RWPE2 (cell line): ENCODE results near the gene TGFB1.

Experiments
- ATAC-seq: fragments of 200-7000 bp; cut with Tn5 transposase; 3 replicates; pipeline ENCODE4 v1.9.1; 2021; ENCODE audit warnings: low read depth
- DNase-seq: peaks from one replicate; pipeline ENCODE4 v3.0.0-alpha.2; 2020; ENCODE audit warnings: low spot score
- H3K27ac ChIP-seq: fragments of 450-650 bp; 2 replicates; pipeline ENCODE4 v1.5.1; 2017; ENCODE audit warnings: mild to moderate bottlenecking; ENCODE audit not compliant: poor library complexity, severe bottlenecking
- H3K27me3 ChIP-seq: fragments of 250-450 bp; sonication (Bioruptor Pico); 2 replicates; pipeline ENCODE4 v1.5.1; 2021; ENCODE audit warnings: mild to moderate bottlenecking, moderate library complexity; ENCODE audit not compliant: insufficient read depth, poor library complexity, severe bottlenecking
- H3K36me3 ChIP-seq: fragments of 250-450 bp; sonication (Bioruptor Pico); 2 replicates; pipeline ENCODE4 v1.5.1; 2020; ENCODE audit warnings: low read depth, mild to moderate bottlenecking, moderate library complexity
- H3K4me1 ChIP-seq: fragments of 250-450 bp; sonication (Bioruptor Pico); 2 replicates; pipeline ENCODE4 v1.5.1; 2021; ENCODE audit warnings: mild to moderate bottlenecking, moderate library complexity; ENCODE audit not compliant: insufficient read depth, poor library complexity, severe bottlenecking
- H3K4me3 ChIP-seq: fragments of 250-450 bp; sonication (Bioruptor Pico); 2 replicates; pipeline ENCODE4 v1.5.1; 2021; ENCODE audit warnings: mild to moderate bottlenecking, moderate library complexity; ENCODE audit not compliant: severe bottlenecking
- H3K9me3 ChIP-seq: fragments of 250-450 bp; sonication (Bioruptor Pico); 2 replicates; pipeline ENCODE4 v1.5.1; 2021; ENCODE audit warnings: mild to moderate bottlenecking, moderate library complexity; ENCODE audit not compliant: severe bottlenecking
- TF ChIP-seq, protein P1 (sequence below): fragments of 450-650 bp; IDR thresholded peaks from one replicate; pipeline ENCODE4 v1.5.1; 2017; ENCODE audit warnings: mild to moderate bottlenecking, moderate library complexity; ENCODE audit not compliant: poor library complexity, severe bottlenecking

Gene TGFB1

DNA sequence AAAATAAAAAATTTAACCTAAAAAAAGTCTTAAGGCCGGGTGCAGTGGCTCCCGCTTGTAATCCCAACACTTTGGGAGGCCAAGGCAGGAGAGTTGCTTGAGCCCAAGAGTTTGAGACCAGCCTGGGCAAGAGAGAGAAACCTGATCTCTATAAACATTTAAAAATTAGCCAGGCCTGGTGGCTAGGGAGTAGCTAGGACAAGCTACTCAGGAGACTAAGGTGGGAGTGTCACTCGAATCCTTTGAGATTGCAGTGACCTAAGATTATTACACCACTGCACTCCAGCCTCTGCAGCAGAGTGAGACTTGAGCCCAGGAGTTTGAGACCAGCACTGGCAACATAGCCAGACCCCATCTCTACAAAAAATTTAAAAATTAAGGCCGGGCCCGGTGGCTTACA is 42.6 kb downstream of the TGFB1 start:
- H3K27ac ChIP-seq = peak overlapping the region; percentile 79
- ATAC-seq = no peak
- H3K36me3 ChIP-seq = peaks cover 45% of the 10 kb centered on the region
- H3K9me3 ChIP-seq = no peaks in the 10 kb centered on the region
- peak overlapping the region; percentile 98 for H3K4me3 ChIP-seq
- H3K4me1 ChIP-seq = peaks cover 10% of the 10 kb centered on the region
- TF ChIP-seq, protein P1, sequence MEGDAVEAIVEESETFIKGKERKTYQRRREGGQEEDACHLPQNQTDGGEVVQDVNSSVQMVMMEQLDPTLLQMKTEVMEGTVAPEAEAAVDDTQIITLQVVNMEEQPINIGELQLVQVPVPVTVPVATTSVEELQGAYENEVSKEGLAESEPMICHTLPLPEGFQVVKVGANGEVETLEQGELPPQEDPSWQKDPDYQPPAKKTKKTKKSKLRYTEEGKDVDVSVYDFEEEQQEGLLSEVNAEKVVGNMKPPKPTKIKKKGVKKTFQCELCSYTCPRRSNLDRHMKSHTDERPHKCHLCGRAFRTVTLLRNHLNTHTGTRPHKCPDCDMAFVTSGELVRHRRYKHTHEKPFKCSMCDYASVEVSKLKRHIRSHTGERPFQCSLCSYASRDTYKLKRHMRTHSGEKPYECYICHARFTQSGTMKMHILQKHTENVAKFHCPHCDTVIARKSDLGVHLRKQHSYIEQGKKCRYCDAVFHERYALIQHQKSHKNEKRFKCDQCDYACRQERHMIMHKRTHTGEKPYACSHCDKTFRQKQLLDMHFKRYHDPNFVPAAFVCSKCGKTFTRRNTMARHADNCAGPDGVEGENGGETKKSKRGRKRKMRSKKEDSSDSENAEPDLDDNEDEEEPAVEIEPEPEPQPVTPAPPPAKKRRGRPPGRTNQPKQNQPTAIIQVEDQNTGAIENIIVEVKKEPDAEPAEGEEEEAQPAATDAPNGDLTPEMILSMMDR = no peak
- no peaks in the 10 kb centered on the region for H3K27me3 ChIP-seq
- no peak for DNase-seq

DNA sequence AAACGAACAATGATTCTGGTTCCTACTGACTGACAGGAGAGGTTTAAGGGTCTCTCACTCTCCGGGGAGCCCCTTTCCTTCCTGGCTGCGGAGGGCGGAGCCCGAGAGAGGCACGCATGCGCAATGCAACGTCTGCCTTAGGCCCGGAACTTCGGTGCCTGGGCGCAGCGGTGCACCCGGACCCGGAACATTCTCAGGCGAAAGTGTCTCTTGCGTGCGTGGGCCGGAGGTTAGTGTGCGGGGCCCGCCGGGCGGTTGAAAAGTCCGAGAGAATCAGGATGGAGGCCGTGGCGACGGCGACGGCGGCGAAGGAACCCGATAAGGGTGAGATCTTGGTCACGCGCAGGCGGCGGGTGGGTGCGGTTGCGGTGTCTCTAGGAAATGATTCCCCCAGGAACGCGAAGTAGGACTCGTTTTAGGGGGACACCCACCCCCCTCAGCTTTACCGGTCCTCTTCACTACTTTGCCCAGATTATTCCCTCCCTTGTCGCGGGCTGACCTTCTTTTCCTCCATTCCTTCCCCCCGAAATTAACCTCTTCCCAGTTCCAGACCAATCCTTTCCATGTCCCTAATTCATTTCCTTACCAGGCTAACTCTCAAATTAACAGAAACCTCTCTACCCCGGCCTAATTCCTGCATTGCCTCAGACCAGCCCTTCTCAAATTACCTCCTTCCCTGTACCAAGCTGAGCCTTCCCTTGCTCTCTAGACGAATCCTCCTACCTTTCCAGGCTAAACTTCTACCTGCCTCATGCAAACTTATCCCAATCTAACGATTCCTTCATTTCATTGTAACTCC is 43.5 kb downstream of the TGFB1 start, which contains the start of gene CCDC97:
TSS of gene CCDC97 (plus strand) at position 140 of the 799 bp plus-strand sequence. CDS start at position 279, 139 bp downstream.
- H3K27ac ChIP-seq = peak within 1 kb of the TSS; percentile 79
- H3K4me1 ChIP-seq = peaks cover 10% of the 10 kb centered on the region
- ATAC-seq (peak; percentile 66), DNase-seq (peak; percentile 78)
- H3K9me3 ChIP-seq = no peaks in the 10 kb centered on the region
- TF ChIP-seq, protein P1 = no peak
- peak within 1 kb of the TSS; percentile 98 for H3K4me3 ChIP-seq
- no peaks in the 10 kb centered on the region for H3K27me3 ChIP-seq
- H3K36me3 ChIP-seq = peaks cover 47% of the 10 kb centered on the region

DNA sequence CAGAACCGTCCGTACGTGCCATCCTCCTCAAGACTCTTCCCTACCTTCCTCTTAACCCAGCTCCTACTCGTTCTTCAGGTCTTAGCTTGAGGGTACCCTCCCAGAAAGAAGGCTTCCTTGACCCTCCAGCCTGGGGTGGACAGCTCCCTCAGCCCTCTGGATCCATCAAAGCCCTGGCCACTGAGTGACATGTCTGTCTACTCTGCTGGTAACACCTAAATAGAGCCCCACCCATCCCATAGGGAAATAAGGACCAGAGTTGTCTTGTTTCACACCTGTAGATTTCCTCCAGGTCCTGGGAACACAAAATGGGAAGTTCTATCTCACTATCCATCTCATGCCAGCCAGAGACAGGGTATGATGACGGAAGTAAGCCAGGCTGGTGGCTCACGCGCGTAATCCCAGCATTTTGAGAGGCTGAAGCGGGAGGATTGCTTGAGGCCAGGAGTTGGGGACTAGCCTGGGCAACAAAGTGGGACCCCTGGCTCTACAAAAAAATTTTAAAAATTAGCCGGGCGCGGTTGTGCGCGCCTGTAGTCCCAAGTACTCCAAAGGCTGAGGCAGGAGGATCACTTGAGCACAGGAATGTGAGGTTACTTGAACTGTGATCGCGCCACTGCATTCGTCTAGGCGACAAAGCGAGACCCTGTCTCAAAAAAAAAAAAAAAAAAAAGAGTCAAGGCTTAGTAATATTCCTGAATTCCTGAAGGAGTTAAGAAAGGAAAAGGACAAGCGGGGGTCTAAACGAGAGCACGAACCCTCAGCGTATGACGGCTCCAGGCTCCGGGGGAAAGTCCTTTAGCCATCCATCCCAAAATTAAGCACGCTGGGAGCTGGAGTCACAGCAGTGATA is 44.3 kb downstream of the TGFB1 start:
- peak; percentile 3; the same call in 2 of the 3 replicates for ATAC-seq
- H3K36me3 ChIP-seq = peaks cover 52% of the 10 kb centered on the region

DNA sequence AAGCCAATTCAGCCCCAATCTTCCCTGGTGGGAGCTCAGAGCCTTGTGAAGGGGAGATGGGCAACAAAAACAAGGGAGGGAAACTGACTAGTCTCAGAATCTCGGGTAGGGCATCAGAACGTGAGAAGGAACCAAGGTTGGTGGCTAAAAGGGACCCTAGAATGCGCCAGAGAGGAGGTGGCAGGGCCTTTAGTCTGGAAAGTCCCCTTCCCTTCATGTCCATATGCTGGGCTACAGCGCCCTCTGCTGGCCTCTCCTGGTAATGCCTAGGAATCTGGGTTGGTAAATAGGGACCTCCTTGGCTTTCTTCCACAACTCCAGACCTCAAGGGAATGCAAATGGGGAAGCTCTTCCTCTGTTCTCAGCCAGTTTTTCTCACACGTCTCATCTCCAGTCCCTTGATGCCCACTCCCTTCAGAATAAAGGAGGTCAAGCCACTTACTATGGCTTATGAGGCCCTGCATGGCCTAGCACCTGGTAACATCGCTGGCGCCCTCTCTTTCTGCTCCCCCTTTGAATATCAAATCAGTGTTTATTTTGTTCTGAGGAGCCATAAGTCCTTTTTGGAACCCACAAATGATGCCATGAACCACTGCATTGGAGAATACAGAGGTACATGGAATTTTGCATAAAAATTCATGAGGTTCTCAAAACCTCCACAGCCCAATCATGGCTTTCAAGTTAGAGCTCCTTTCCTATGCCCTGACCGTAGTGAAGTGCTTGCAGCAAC is 45.1 kb downstream of the TGFB1 start:
- peak overlapping the region; percentile 79 for H3K27ac ChIP-seq
- no peak overlapping the region for H3K4me3 ChIP-seq
- peaks cover 52% of the 10 kb centered on the region for H3K36me3 ChIP-seq
- H3K27me3 ChIP-seq = no peaks in the 10 kb centered on the region
- H3K4me1 ChIP-seq = peaks cover 10% of the 10 kb centered on the region
- ATAC-seq (peak; percentile 39), DNase-seq (no peak)
- TF ChIP-seq, protein P1 = peak; percentile 98
- no peaks in the 10 kb centered on the region for H3K9me3 ChIP-seq

More for the DNA sequence above, 44.3 kb downstream of the TGFB1 start:
- Histone ChIP-seq H3K27ac (peak overlapping the region; percentile 79), H3K9me3 (no peaks in the 10 kb centered on the region), H3K27me3 (no peaks in the 10 kb centered on the region), H3K4me1 (peaks cover 10% of the 10 kb centered on the region), H3K4me3 (peak overlapping the region; percentile 98)
- DNase-seq = no peak
- TF ChIP-seq, protein P1 = no peak
